Measurements from ENCODE around the gene NALCN.

Gene NALCN

DNA sequence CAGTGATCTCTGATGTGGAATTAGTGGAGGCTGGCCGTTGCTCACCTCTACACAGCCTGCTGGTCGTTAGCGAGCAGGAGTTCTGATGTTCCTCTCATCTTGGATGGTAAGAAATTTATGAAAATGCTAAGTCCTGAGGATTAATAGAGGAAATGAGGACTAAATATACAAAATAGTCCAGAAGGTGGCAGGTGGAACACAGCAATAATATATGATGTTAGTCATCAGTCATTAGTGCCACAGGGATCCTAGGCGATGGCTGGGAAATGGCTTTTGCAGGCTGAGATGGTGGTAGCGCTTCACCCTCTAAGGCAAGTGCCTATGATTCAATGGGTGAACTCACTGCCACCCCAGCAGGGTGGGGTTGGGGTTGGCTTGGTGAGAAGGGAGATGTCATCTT, 403.1 kb downstream of the NALCN start:
- no peak for FAIRE-seq

DNA sequence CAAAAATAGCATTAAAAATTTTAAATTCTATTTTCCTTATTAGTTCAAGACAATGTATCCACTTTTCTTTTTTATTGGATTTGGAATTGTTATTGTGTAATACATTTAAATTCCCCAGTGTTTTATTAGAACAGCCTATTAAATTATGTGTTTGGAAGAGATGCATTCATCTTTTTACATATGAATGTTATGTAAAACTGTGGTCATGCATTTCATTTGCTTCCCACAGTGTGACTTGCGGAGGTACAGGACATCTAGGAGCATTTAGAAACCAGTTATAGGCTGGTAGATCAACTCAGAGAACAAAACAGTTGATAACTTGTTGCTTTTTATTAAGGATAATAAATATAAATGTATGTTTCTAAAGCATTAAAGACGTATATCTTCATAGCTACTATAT, 406.2 kb downstream of the NALCN start:
- FAIRE-seq = no peak

DNA sequence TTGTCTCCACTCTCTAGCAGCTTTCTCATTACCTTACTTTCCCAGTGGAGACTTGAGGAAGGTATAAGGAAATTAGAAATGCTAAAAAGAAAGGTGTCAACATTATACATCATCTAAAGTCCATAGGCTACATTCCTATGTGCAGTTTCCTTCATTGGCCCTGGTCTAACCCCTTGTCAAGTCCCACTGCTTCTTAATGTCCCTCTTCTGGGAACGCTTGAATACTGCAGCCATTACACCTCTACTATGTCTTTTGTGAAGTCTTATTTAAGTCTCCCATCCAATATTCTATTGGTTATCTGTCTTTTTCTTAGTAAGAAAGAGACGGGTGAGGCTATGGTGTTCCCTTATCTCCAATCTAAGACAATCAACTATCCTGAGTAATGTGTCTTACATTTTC, 409.1 kb downstream of the NALCN start:
- no peak for FAIRE-seq

All from A204.1 (cell line).